GM19324 (cell line): ENCODE data around the gene SPACA6.
"Not testable (repeated sequence)": the region's sequence is repeated elsewhere in the genome, so short reads cannot be mapped to it uniquely, and the experiment has no call there.

Experiments used
- ATAC-seq: cut with Tn5 transposase; IDR thresholded peaks from one replicate; pipeline ENCODE4 v1.9.1; 2021; ENCODE audit warnings: mild to moderate bottlenecking, moderate library complexity; ENCODE audit not compliant: unreplicated experiment, low FRiP score

Gene SPACA6

DNA sequence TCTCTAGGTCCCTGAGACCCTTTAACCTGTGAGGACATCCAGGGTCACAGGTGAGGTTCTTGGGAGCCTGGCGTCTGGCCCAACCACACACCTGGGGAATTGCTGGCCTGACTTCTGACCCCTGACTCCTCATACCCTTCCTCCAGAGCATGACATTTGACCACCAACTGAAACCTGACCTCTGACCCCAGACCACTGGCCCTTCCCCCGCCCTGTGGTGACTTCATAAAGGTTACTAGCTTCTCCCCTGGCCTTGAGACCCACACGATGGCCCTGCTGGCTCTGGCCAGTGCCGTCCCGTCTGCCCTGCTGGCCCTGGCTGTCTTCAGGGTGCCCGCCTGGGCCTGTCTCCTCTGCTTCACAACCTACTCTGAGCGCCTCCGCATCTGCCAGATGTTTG lies at the start of gene SPACA6:
SPACA6 (plus strand) TSS at position 71 of the 400 bp plus-strand sequence; CDS start at position 268, 197 bp downstream.
- ATAC-seq: no peak

GRCh38 chr19:51644636-51645271 lies 48.4 kb upstream of the SPACA6 start:
- ATAC-seq: no peak

- not testable (repeated sequence) for ATAC-seq
Measured at GRCh38 chr19:51646730-51647129, 46.4 kb upstream of the SPACA6 start, which contains the start of gene SIGLEC14. SIGLEC14 (minus strand) TSS chr19:51646825; CDS start chr19:51646759, 66 bp downstream.

DNA sequence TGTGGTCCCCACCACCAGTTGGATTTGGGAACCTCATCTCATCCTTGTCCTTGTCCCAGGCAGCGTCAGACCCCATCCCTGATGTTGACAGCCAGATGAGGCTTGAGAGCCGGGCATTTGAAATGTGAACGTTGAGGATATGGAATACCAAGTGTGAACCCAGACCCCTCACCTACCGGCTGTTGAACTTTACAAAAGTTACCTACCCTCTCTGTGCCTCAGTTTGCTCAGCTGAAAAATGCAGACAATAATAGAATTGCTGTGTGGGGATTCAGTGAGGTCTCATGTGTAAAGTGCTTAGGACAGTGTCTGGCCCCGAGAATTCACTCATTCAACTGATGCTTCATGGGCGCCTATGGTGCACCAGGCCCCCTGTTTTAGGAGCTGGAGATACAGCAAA lies 45.8 kb upstream of the SPACA6 start:
- ATAC-seq: no peak

- no peak for ATAC-seq
Measured at GRCh38 chr19:51651216-51651846, 41.8 kb upstream of the SPACA6 start.

- no peak for ATAC-seq
Measured at GRCh38 chr19:51652266-51652665, 40.9 kb upstream of the SPACA6 start.

DNA sequence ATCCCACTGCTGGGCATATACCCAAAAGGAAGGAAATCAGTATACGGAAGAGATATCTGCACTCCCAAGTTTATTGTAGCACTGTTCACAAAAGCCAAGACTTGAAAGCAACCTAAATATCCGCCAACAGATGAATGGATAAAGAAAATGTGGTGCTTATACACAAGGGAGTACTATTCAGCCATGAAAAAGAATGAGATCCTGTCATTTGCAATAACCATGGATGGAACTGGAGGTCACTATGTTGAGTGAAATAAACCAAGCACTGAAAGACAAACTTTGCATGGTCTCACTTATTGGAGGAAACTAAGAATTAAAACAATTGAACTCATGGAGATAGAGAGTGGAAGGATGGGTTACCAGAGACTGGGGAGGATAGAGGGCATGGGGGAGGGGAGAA lies 40.0 kb upstream of the SPACA6 start:
- no peak for ATAC-seq

DNA sequence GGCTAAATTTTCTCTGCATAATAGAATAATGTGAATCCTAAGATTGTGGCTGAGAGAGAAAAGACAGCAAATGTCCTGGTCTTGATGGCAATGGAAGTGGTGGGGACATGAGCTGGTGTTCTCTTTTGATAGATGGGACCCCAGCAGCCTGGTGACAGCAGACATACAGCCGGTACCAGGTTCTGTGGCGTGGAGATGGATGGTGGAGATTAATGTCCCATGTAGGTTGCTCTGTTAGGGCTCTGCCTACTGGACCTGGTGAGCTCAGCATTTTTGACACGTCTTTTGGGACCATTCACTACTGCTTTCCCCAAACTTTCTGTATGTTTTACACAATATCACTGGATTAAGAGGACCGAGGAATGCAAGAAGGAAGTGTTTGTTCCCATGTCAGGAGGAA lies 38.3 kb upstream of the SPACA6 start:
- no peak for ATAC-seq

DNA sequence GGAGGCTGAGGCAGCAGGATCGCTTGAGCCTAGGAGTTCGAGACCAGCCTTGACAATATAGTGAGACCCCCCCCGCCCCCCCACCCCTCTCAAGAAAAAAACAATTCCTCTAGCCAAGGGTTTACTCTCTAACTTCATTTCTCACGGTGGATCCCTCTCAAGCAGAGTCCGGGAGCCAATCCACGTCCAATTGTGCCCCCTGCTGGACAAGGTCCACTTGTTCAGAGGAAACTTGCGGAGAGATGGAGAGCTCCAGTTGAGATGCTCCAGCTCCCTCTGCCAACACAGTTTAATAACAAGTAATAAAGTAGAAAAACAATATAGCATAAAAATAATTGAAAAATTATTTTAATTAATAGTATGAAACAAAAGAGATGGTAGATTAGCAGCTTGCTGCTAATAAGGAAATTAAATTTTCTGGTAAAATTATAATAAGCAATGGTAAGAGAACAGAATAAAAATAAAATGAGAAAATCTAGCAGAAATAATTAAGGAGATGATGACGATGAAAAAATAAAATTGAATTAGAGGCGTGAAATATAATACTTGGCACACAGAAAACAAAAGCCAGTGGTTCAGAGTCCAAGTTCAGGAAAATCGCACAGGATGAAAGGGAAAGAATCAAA lies 32.0 kb upstream of the SPACA6 start:
- ATAC-seq: no peak

DNA sequence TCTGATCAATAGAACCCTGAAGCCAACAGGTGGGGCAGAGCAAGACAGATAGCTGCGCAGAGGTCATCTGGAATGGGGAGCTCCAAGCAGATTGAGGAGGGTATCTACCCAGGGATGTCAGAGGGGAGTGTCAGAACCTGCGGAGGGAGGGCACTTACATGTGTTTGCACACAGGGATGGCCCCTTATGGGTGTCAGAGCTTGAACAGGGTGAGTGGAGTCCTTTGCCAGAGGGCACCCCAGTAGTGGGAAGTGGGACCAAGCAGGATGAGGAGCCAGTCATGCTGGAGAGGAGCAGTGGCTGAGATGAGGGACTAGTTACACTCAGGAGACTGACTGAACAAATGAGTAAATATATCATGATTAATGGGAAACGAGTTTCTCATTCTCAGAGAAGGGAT lies 29.5 kb upstream of the SPACA6 start:
- ATAC-seq: no peak

DNA sequence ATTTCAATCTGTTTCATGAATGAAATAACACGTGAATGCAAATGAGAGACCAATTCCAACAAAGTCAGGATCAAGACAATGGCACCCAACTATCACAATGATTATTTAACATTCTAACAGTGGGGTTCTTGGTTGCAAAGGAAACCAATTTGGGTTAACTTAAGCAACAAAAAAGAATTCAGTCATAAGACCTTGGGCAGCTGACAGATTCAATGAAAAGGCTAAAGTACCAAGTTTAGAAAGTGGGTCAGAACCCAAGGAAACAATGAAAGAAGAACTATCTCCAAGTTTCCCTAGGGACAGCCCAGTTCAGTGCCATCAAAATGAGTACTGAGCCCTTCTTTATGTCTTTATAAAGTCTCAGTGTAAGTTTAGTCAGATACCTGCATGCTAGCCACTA lies 29.0 kb upstream of the SPACA6 start:
- ATAC-seq: no peak

GRCh38 chr19:51664997-51665396 lies 28.1 kb upstream of the SPACA6 start:
- no peak for ATAC-seq

- ATAC-seq: no peak
Measured at GRCh38 chr19:51668216-51668615, 24.9 kb upstream of the SPACA6 start.

- ATAC-seq: not testable (repeated sequence)
Measured at GRCh38 chr19:51675911-51676565, 17.1 kb upstream of the SPACA6 start.

DNA sequence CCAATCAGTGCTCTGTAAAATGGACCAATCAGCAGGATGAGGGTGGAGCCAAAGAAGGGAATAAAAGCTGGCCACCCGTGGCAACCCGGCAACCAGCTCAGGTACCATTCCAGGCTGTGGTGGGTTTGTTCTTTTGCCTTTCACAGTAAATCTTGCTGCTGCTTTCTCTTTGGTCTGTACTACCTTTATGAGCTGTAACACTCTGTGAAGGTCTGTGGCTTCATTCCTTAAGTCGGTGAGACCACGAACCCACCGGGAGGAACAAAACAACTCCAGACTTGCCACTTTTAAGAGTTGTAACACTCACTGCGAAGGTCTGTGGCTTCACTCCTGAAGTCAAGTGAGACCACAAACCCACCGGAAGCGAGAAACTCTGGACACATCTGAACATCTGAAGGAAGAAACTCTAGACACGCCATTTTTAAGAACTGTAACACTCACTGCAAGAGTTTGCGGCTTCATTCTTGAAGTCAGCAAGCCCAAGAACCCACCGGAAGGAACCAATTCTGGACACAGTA lies 16.5 kb upstream of the SPACA6 start:
- no peak for ATAC-seq

GRCh38 chr19:51680474-51680873 lies 12.7 kb upstream of the SPACA6 start:
- ATAC-seq: no peak

DNA sequence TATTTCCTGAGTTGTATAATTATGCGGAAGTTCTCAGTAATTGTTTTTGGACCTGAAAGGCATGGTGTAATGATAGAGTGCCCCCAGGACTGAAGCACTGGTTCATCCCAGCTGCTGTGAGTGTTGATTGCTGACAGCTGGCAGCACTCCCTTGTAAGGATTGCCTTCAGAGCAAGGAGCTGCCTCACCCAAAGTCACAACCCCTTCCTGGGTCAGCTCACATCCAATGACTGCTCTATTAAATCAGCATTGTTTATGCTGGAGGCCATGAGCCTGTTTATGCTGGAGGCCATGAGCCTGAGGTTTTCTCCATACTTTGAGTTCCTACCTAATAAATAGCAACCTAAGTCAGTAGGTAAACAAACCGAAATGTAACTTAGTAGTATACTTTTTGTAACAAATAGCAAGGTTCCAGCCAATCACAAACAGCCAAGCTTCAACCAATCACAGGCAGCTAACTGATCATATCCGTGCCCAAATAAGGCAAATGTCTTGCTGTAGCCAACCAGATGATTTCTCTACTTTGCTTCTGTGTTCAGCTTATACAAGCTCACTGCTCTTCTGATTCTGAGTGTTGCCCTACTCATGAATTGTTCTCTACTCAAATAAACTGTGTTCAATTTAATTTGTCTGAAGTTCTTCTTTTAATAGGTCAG lies 11.7 kb upstream of the SPACA6 start:
- ATAC-seq: no peak

DNA sequence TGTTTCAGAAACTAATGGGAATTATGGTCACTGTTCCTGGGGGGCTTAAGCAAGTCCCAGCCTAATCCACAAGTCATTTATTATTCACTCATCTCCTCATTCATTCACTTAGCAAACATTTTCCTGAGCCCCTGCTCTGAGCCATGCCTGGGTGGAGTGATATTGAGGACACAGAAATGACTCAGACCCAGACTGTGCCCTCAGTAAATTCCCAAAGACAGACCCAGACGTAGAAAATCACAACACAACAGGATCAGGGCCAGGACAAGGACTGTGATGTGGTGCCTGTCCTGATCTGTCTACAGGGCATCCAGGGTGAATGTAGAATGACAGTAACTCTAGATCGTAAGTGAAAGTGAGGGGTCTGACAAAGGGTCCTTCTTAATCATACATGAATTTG lies 7.0 kb upstream of the SPACA6 start:
- ATAC-seq: no peak

DNA sequence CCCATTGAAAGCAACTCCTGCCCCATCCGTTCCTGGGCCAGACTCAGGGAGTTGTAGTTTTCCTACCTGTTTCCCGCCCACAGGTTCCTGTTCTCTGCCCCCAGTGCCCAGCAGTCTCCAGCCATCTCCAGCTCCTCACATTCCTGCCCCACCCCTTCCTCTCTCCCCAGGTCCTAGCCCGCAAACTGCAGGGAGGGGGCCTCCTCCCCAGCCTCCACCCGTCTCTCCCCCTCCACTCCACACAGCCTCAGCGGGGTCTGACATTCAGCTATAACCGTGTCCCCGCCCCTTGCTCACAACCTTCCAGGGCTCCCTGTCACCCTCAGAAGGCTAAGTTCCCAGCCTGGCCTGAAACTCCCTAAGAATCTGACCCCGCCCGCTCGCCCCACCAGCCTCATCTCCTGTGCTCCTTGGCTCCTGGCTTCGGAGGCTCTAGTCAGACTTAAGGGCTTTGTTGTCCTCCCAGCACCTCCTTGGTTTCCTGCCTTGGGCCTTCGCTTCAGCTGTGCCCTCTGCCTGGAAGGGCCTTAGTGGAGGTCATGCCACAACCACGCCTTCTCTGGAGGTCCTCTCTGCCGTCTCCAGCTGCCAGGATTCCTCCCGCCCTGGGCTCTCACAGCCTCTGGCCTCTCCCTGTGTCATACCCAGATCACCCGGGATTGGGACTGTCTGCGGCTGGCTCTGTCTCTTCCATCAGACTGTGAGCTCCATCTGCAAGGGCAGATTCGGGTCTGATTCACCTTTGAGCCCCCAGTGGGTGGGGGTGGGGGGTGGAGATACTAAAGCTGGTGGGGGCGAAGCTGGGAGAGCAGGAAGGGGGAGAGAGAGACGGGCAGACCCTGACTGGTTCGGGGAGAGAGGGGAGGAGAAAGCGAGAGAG lies 5.1 kb upstream of the SPACA6 start:
- no peak for ATAC-seq
